ENCODE measurements around the gene SPATA3. TPM values are rescaled to one million over a fixed set of nuclear protein-coding genes. Genes with fewer than 3 reads are reported as not detected.
A peak's percentile ranks its signal among the peaks of the same experiment; 100 is the strongest.

Gene SPATA3
- total and polyA plus RNA-seq, 2 of the 13 experiments (the other 11 are each of a cell fraction or from before 2014, with no cell fraction given): not detected

DNA sequence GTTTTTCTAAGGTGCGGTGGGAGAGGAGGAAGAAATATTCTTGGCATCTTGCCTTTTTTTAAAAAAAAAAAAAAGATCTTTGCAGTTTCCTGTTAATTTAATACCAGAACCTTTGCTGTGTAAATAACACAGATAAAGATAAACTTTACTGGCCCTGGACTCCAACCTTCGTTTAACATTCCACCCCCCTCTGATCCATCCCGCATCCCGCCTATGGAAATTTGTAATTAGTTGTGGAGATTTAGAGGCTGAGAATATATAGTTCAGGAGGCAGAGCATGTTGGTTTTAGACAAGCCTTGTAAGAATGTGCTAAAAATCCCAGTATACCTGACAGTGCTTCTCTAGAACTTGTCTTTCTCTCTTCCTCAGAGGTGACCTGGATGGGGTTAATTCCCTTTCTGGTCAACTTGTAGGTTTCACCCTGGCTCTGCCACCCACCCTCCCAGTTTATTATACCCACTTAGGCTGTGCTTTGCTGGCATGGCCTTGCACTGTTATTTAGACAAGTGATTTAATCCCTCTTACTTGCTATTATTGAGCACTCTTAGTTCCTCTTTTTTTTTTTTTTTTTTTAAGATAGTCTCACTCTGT, 38.5 kb downstream of the SPATA3 start (continued):
- TF ChIP-seq, protein P1, sequence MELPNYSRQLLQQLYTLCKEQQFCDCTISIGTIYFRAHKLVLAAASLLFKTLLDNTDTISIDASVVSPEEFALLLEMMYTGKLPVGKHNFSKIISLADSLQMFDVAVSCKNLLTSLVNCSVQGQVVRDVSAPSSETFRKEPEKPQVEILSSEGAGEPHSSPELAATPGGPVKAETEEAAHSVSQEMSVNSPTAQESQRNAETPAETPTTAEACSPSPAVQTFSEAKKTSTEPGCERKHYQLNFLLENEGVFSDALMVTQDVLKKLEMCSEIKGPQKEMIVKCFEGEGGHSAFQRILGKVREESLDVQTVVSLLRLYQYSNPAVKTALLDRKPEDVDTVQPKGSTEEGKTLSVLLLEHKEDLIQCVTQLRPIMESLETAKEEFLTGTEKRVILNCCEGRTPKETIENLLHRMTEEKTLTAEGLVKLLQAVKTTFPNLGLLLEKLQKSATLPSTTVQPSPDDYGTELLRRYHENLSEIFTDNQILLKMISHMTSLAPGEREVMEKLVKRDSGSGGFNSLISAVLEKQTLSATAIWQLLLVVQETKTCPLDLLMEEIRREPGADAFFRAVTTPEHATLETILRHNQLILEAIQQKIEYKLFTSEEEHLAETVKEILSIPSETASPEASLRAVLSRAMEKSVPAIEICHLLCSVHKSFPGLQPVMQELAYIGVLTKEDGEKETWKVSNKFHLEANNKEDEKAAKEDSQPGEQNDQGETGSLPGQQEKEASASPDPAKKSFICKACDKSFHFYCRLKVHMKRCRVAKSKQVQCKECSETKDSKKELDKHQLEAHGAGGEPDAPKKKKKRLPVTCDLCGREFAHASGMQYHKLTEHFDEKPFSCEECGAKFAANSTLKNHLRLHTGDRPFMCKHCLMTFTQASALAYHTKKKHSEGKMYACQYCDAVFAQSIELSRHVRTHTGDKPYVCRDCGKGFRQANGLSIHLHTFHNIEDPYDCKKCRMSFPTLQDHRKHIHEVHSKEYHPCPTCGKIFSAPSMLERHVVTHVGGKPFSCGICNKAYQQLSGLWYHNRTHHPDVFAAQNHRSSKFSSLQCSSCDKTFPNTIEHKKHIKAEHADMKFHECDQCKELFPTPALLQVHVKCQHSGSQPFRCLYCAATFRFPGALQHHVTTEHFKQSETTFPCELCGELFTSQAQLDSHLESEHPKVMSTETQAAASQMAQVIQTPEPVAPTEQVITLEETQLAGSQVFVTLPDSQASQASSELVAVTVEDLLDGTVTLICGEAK (IDR thresholded peaks at IDR 0.05): no peak
- TF ChIP-seq, protein P1 (CRISPR knock-in tag; IDR thresholded peaks at IDR 0.05): no peak
- TF ChIP-seq NCOA2 (CRISPR knock-in tag; IDR thresholded peaks at IDR 0.05) (peak; percentile 73), GABPB1 (CRISPR knock-in tag; IDR thresholded peaks at IDR 0.05) (no peak), ZNF670 (CRISPR knock-in tag; IDR thresholded peaks at IDR 0.05; ENCODE audit: borderline replicate concordance) (peak; percentile 81; the same call in 1 of the 2 replicates), KLF12 (CRISPR knock-in tag; IDR thresholded peaks at IDR 0.05; ENCODE audit: borderline replicate concordance) (no peak), SOX5 (CRISPR knock-in tag; IDR thresholded peaks at IDR 0.05; ENCODE audit: borderline replicate concordance) (peak; percentile 25; the same call in 1 of the 2 replicates), RFXANK (CRISPR knock-in tag; IDR thresholded peaks at IDR 0.05) (no peak), GPN1 (CRISPR knock-in tag; IDR thresholded peaks at IDR 0.05; ENCODE audit: borderline replicate concordance) (no peak), HNF4G (IDR thresholded peaks at IDR 0.05; ENCODE audit: borderline replicate concordance, low read depth, low read length) (peak; percentile 87), HNF4G (CRISPR knock-in tag; IDR thresholded peaks at IDR 0.05; ENCODE audit: borderline replicate concordance, low read depth) (peak; percentile 20; the same call in 1 of the 2 replicates), PHF5A (CRISPR knock-in tag; IDR thresholded peaks at IDR 0.05; ENCODE audit: low read depth, unreplicated experiment) (peak; percentile 30), HNRNPLL (IDR thresholded peaks at IDR 0.05; ENCODE audit: low read depth, low read length, poor library complexity, severe bottlenecking) (no peak), ZNF776 (CRISPR knock-in tag; IDR thresholded peaks at IDR 0.05) (no peak), NR1H2 (CRISPR knock-in tag; IDR thresholded peaks at IDR 0.05; ENCODE audit: borderline replicate concordance, low read depth) (no peak), ZNF563 (CRISPR knock-in tag; IDR thresholded peaks at IDR 0.05) (no peak), ELF4 (CRISPR knock-in tag; IDR thresholded peaks at IDR 0.05; ENCODE audit: borderline replicate concordance) (0 out of 2 replicates have a peak, but pooled peaks have one; percentile 9)
- TF ChIP-seq, protein P2, sequence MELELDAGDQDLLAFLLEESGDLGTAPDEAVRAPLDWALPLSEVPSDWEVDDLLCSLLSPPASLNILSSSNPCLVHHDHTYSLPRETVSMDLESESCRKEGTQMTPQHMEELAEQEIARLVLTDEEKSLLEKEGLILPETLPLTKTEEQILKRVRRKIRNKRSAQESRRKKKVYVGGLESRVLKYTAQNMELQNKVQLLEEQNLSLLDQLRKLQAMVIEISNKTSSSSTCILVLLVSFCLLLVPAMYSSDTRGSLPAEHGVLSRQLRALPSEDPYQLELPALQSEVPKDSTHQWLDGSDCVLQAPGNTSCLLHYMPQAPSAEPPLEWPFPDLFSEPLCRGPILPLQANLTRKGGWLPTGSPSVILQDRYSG (CRISPR knock-in tag; IDR thresholded peaks at IDR 0.05): no peak
- TF ChIP-seq, protein P3, sequence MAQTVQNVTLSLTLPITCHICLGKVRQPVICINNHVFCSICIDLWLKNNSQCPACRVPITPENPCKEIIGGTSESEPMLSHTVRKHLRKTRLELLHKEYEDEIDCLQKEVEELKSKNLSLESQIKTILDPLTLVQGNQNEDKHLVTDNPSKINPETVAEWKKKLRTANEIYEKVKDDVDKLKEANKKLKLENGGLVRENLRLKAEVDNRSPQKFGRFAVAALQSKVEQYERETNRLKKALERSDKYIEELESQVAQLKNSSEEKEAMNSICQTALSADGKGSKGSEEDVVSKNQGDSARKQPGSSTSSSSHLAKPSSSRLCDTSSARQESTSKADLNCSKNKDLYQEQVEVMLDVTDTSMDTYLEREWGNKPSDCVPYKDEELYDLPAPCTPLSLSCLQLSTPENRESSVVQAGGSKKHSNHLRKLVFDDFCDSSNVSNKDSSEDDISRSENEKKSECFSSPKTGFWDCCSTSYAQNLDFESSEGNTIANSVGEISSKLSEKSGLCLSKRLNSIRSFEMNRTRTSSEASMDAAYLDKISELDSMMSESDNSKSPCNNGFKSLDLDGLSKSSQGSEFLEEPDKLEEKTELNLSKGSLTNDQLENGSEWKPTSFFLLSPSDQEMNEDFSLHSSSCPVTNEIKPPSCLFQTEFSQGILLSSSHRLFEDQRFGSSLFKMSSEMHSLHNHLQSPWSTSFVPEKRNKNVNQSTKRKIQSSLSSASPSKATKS (CRISPR knock-in tag; IDR thresholded peaks at IDR 0.05): no peak
